H1 (cell line): ENCODE results near the gene BTRC. TPM values are rescaled to one million over a fixed set of nuclear protein-coding genes. Genes with fewer than 3 reads are reported as not detected.

Experiments
- CTCF ChIA-PET: fragments of 300-600 bp; sonication (Branson Sonifier 250); formaldehyde crosslinking; loops from one replicate; lab custom pipeline; 2021; ENCODE audit not compliant: partially characterized antibody; lab: Charles Lee
- POLR2A ChIA-PET: fragments of 300-600 bp; sonication (Branson Sonifier 250); formaldehyde crosslinking; loops from one replicate; lab custom pipeline; 2021; ENCODE audit warnings: inconsistent platforms; ENCODE audit not compliant: partially characterized antibody; lab: Charles Lee
- DNase-seq, 2 experiments: peaks; one replicate each; pipeline versions ENCODE4 v3.0.0 to v3.0.0-alpha.2; 2010 to 2022; ENCODE audit warnings: low spot score in 2 of 2, low read depth in 1 of 2, mixed read lengths in 1 of 2
- FAIRE-seq: peaks from 2 replicates; lab custom pipeline; 2011; peaks lifted over from hg19 to GRCh38; lab: Jason Lieb, UNC
- H2AFZ ChIP-seq: 2 replicates; pipeline ENCODE4 v1.8.1; 2012; ENCODE audit warnings: low read length, inconsistent platforms
- H2AK5ac ChIP-seq: 2 replicates; pipeline ENCODE4 v1.6.1; 2013; ENCODE audit warnings: low read depth, low read length
- H2BK120ac ChIP-seq: replicated peaks from 2 replicates; pipeline ENCODE3; 2013; ENCODE audit warnings: low read depth, low read length, inconsistent platforms
- H2BK12ac ChIP-seq: 2 replicates; pipeline ENCODE4 v1.6.1; 2013; ENCODE audit warnings: low read depth, low read length
- H2BK15ac ChIP-seq: 2 replicates; pipeline ENCODE4 v1.6.1; 2013; ENCODE audit warnings: low read length
- H2BK20ac ChIP-seq: 2 replicates; pipeline ENCODE4 v1.6.1; 2013; ENCODE audit warnings: low read length
- H2BK5ac ChIP-seq: 2 replicates; pipeline ENCODE4 v1.6.1; 2013; ENCODE audit warnings: low read depth, low read length
- H3K14ac ChIP-seq: 2 replicates; pipeline ENCODE4 v1.6.1; 2013; ENCODE audit warnings: inconsistent platforms; ENCODE audit not compliant: insufficient read length
- H3K18ac ChIP-seq: 2 replicates; pipeline ENCODE4 v1.6.1; 2013; ENCODE audit warnings: low read length; ENCODE audit errors: extremely low read depth
- H3K23ac ChIP-seq: 2 replicates; pipeline ENCODE4 v1.6.1; 2013; ENCODE audit warnings: inconsistent platforms; ENCODE audit not compliant: insufficient read length
- H3K23me2 ChIP-seq: 2 replicates; pipeline ENCODE4 v1.6.1; 2013; ENCODE audit warnings: low read depth, low read length
- H3K27ac ChIP-seq: 2 replicates; pipeline ENCODE4 v1.6.1; 2011; ENCODE audit warnings: low read depth, low read length, inconsistent platforms
- H3K27me3 ChIP-seq, 4 experiments: replicated peaks in 1 of 4; 1 replicate in 1 of 4; 2 replicates in 3 of 4; pipeline versions ENCODE4 v1.6.1 to v1.8.1; 2011 to 2013; ENCODE audit warnings: low read length in 3 of 4, mild to moderate bottlenecking in 3 of 4, inconsistent platforms in 2 of 4, mixed read lengths in 2 of 4, moderate library complexity in 1 of 4; ENCODE audit not compliant: control insufficient read depth in 3 of 4, insufficient read depth in 3 of 4; ENCODE audit errors: extremely low read depth in 1 of 4
- H3K36me3 ChIP-seq, 4 experiments: 2 replicates each; pipeline versions ENCODE4 v1.6.1 to v1.8.1; 2011 to 2013; ENCODE audit warnings: mild to moderate bottlenecking in 4 of 4, low read length in 3 of 4, moderate library complexity in 2 of 4, control low read depth in 1 of 4, inconsistent platforms in 1 of 4; ENCODE audit not compliant: insufficient read depth in 4 of 4, control insufficient read depth in 2 of 4
- H3K4ac ChIP-seq: replicated peaks from 2 replicates; pipeline ENCODE3; 2013; ENCODE audit warnings: low read length, low read depth, mixed read lengths, inconsistent platforms; ENCODE audit not compliant: insufficient read length
- H3K4me1 ChIP-seq, 4 experiments: replicated peaks in 1 of 4; 1 replicate in 1 of 4; 2 replicates in 3 of 4; pipeline versions ENCODE4 v1.6.1 to v1.8.1; 2011 to 2013; ENCODE audit warnings: low read length in 3 of 4, inconsistent platforms in 2 of 4, mixed read lengths in 1 of 4; ENCODE audit not compliant: insufficient read depth in 4 of 4, control insufficient read depth in 3 of 4
- H3K4me2 ChIP-seq, 2 experiments: 2 replicates each; pipeline versions ENCODE4 v1.6.1 to v1.8.1; 2011 to 2013; ENCODE audit warnings: low read depth in 2 of 2, low read length in 2 of 2, control low read depth in 1 of 2, inconsistent platforms in 1 of 2, mild to moderate bottlenecking in 1 of 2; ENCODE audit not compliant: insufficient read depth in 1 of 2
- H3K4me3 ChIP-seq, 4 experiments: fragments of 200-600, 300-600 bp in 1 of 4; sonication (generic), shearing (Covaris generic), sonication (Bioruptor Twin) in 1 of 4; 2 replicates each; pipeline versions ENCODE4 v1.5.1 to v1.8.1; 2011 to 2016; ENCODE audit warnings: low read length in 4 of 4, low read depth in 3 of 4, control low read depth in 2 of 4, inconsistent platforms in 2 of 4, mild to moderate bottlenecking in 2 of 4, mixed read lengths in 1 of 4, moderate library complexity in 1 of 4; ENCODE audit not compliant: insufficient read depth in 2 of 4; ENCODE audit errors: extremely low read depth in 1 of 4
- H3K56ac ChIP-seq: replicated peaks from 2 replicates; pipeline ENCODE3; 2013; ENCODE audit warnings: low read depth, mild to moderate bottlenecking, mixed read lengths, low read length, inconsistent platforms; ENCODE audit not compliant: insufficient read length
- H3K79me1 ChIP-seq: 2 replicates; pipeline ENCODE4 v1.6.1; 2013; ENCODE audit warnings: low read depth, low read length, control low read depth
- H3K79me2 ChIP-seq, 2 experiments: 2 replicates each; pipeline versions ENCODE4 v1.6.1 to v1.8.1; 2012 to 2013; ENCODE audit warnings: low read length in 2 of 2, mild to moderate bottlenecking in 2 of 2, inconsistent platforms in 1 of 2; ENCODE audit not compliant: insufficient read depth in 2 of 2, control insufficient read depth in 1 of 2
- H3K9ac ChIP-seq, 4 experiments: replicated peaks in 1 of 4; 1 replicate in 1 of 4; 2 replicates in 3 of 4; pipeline versions ENCODE4 v1.6.1 to v1.8.1; 2011 to 2013; ENCODE audit warnings: low read depth in 3 of 4, low read length in 3 of 4, control low read depth in 2 of 4, mild to moderate bottlenecking in 2 of 4, moderate library complexity in 2 of 4, inconsistent platforms in 1 of 4; ENCODE audit errors: extremely low read depth in 1 of 4
- H3K9me3 ChIP-seq, 2 experiments: 2 replicates each; pipeline versions ENCODE4 v1.6.1 to v1.8.1; 2012 to 2013; ENCODE audit warnings: mild to moderate bottlenecking in 2 of 2, moderate library complexity in 2 of 2, control low read depth in 1 of 2, inconsistent platforms in 1 of 2, low read depth in 1 of 2, low read length in 1 of 2, mixed read lengths in 1 of 2; ENCODE audit not compliant: insufficient read depth in 2 of 2
- H4K20me1 ChIP-seq, 2 experiments: replicated peaks in 1 of 2; 2 replicates each; pipeline versions ENCODE3 to v1.8.1; 2011 to 2013; ENCODE audit warnings: inconsistent platforms in 2 of 2, low read length in 2 of 2, mild to moderate bottlenecking in 1 of 2; ENCODE audit not compliant: insufficient read depth in 2 of 2, control insufficient read depth in 1 of 2
- H4K5ac ChIP-seq: 2 replicates; pipeline ENCODE4 v1.6.1; 2013; ENCODE audit warnings: low read length, low read depth, mixed read lengths, inconsistent platforms; ENCODE audit not compliant: insufficient read length
- H4K8ac ChIP-seq: 2 replicates; pipeline ENCODE4 v1.8.0; 2013; ENCODE audit warnings: mild to moderate bottlenecking, moderate library complexity, low read length, inconsistent platforms; ENCODE audit not compliant: insufficient read depth; ENCODE audit errors: extremely low read depth
- H4K91ac ChIP-seq: replicated peaks from 2 replicates; pipeline ENCODE3; 2013; ENCODE audit warnings: low read length, mixed read lengths, inconsistent platforms; ENCODE audit not compliant: insufficient read length
- ATF3 ChIP-seq: IDR thresholded peaks from 2 replicates; pipeline ENCODE4 v1.6.1; 2011; ENCODE audit warnings: low read depth, mild to moderate bottlenecking, low read length; ENCODE audit not compliant: insufficient read depth
- CEBPB ChIP-seq: IDR thresholded peaks from 2 replicates; pipeline ENCODE4 v1.6.1; 2012; ENCODE audit warnings: low read depth, low read length
- CHD1 ChIP-seq: IDR thresholded peaks from 2 replicates; pipeline ENCODE4 v1.6.1; 2012; ENCODE audit warnings: low read depth, low read length, improper control_type of control experiment
- JUN ChIP-seq: IDR thresholded peaks from 2 replicates; pipeline ENCODE4 v1.6.1; 2011; ENCODE audit warnings: low read depth, mild to moderate bottlenecking, improper control_type of control experiment, low read length
- SP2 ChIP-seq: IDR thresholded peaks from 2 replicates; pipeline ENCODE4 v1.6.1; 2012; ENCODE audit warnings: mild to moderate bottlenecking, low read length, inconsistent platforms
- SP4 ChIP-seq: IDR thresholded peaks from 2 replicates; pipeline ENCODE4 v1.6.1; 2012; ENCODE audit warnings: low read length, inconsistent platforms
- SUZ12 ChIP-seq: fragments of 200-600 bp; sonication (generic); IDR thresholded peaks from 2 replicates; pipeline ENCODE4 v1.6.1; 2012; ENCODE audit warnings: mild to moderate bottlenecking, inconsistent platforms, low read length, moderate library complexity, mixed read lengths
- TBP ChIP-seq: IDR thresholded peaks from 2 replicates; pipeline ENCODE4 v1.6.1; 2011; ENCODE audit warnings: low read depth, low read length, improper control_type of control experiment
- WGBS, 2 experiments: shearing (Covaris generic) in 1 of 2; methylation state at CpG; one replicate each; pipeline versions ENCODE4 v1.1.6 to v1.1.7; 2013 to 2015; ENCODE audit warnings: low lambda C conversion rate in 2 of 2, mixed read lengths in 2 of 2, inconsistent platforms in 1 of 2, low coverage in 1 of 2, missing lambda C conversion rate in 1 of 2; ENCODE audit not compliant: insufficient replicate concordance in 2 of 2, insufficient coverage in 1 of 2, insufficient read length in 1 of 2; ENCODE audit errors: extremely low coverage in 1 of 2, missing lambda C conversion rate in 1 of 2; 5-methylcytosine and 5-hydroxymethylcytosine counted together
- polyA plus RNA-seq, 7 experiments: library from polyadenylated mRNA; depleted of rRNA in 3 of 7; stranded (reverse) in 5 of 7; unstranded in 2 of 7; fragments of >200 nt in 5 of 7; fragments of 200-250 nt in 2 of 7; gene quantifications; 1 replicate in 5 of 7; 2 replicates in 1 of 7; 4 replicates in 1 of 7; pipeline versions ENCODE4 v1.2.1 to v1.2.3, GENCODE V29; 2011 to 2013; ENCODE audit warnings: missing spikeins in 2 of 7, mixed read lengths in 2 of 7
- total RNA-seq: library from RNA; stranded (reverse); fragmentation: NEBNext Ultra II Directional; extraction: Animal tissue kit (Norgen Biotek cat#: 25700); gene quantifications from 2 replicates; pipeline ENCODE4 v1.2.1, GENCODE V29; 2021
- TF ChIP-seq, protein P1 (sequence below): IDR thresholded peaks from 2 replicates; pipeline ENCODE4 v1.6.1; 2012; ENCODE audit warnings: low read length, inconsistent platforms
- TF ChIP-seq, protein P2 (sequence below), 3 experiments: IDR thresholded peaks; 1 replicate in 2 of 3; 2 replicates in 1 of 3; pipeline versions ENCODE4 v1.5.1 to v1.6.1; 2011; ENCODE audit warnings: low read length in 3 of 3, mild to moderate bottlenecking in 3 of 3, inconsistent platforms in 2 of 3, low read depth in 1 of 3, moderate library complexity in 1 of 3; ENCODE audit not compliant: insufficient read depth in 1 of 3; ENCODE audit errors: control extremely low read depth in 1 of 3

The BTRC gene
- total and polyA plus RNA-seq, 2 of the 8 experiments (the other 6 are each of a cell fraction or from before 2014, with no cell fraction given), result 9.9 to 24.7 TPM

GRCh38 chr10:101550965-101551364 is 197.0 kb downstream of the BTRC start:
- ChIA-PET POLR2A (no interaction called here), CTCF (interaction anchor here (1.0 to 9.0 kb wide), 3 partner anchors 16 to 337 kb away, joined by 3 to 60 read pairs (median 9); no protein-coding TSS in a partner anchor)
- H3K36me3 ChIP-seq, result no peaks in the 10 kb centered on the region
- H2BK5ac ChIP-seq, result no peak overlapping the region
- H3K4ac ChIP-seq, result no peak overlapping the region
- no peak overlapping the region for H2BK120ac ChIP-seq
- FAIRE-seq (no peak), DNase-seq (no peak)
- H3K23ac ChIP-seq, result no peak overlapping the region
- H3K9me3 ChIP-seq, result no peaks in the 10 kb centered on the region
- no peak overlapping the region for H4K91ac ChIP-seq
- no peaks in the 10 kb centered on the region for H3K27me3 ChIP-seq
- H2BK15ac ChIP-seq, result no peak overlapping the region
- no peak overlapping the region for H2BK20ac ChIP-seq
- H3K79me1 ChIP-seq, result no peaks in the 10 kb centered on the region
- no peak overlapping the region for H3K27ac ChIP-seq
- no peak overlapping the region for H2BK12ac ChIP-seq
- no peak overlapping the region for H4K8ac ChIP-seq
- no peak overlapping the region for H3K18ac ChIP-seq
- H3K23me2 ChIP-seq, result no peaks in the 10 kb centered on the region
- peaks cover 0 to 2% of the 10 kb centered on the region in 2 experiments for H4K20me1 ChIP-seq
- WGBS, 2 experiments, result 89% methylated on average over 2 of the region's 2 CpGs; no CpG with 5 or more reads in 1 of the 2 experiments
- H3K14ac ChIP-seq, result no peak overlapping the region
- no peak overlapping the region for H4K5ac ChIP-seq
- H2AFZ ChIP-seq, result no peak overlapping the region
- H3K4me3 ChIP-seq, result no peak overlapping the region
- H2AK5ac ChIP-seq, result no peak overlapping the region
- H3K4me1 ChIP-seq, result no peaks in the 10 kb centered on the region; a peak in 1 of 7 replicates
- no peaks in the 10 kb centered on the region for H3K79me2 ChIP-seq
- no peak overlapping the region for H3K56ac ChIP-seq
- no peak overlapping the region for H3K4me2 ChIP-seq
- H3K9ac ChIP-seq, result no peak overlapping the region
- TF ChIP-seq SP2 (no peak), CHD1 (no peak), CEBPB (no peak), TBP (no peak), SUZ12 (no peak), ATF3 (no peak), SP4 (no peak), JUN (no peak)
- TF ChIP-seq, protein P1, sequence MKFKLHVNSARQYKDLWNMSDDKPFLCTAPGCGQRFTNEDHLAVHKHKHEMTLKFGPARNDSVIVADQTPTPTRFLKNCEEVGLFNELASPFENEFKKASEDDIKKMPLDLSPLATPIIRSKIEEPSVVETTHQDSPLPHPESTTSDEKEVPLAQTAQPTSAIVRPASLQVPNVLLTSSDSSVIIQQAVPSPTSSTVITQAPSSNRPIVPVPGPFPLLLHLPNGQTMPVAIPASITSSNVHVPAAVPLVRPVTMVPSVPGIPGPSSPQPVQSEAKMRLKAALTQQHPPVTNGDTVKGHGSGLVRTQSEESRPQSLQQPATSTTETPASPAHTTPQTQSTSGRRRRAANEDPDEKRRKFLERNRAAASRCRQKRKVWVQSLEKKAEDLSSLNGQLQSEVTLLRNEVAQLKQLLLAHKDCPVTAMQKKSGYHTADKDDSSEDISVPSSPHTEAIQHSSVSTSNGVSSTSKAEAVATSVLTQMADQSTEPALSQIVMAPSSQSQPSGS, result no peak
- TF ChIP-seq, protein P2, sequence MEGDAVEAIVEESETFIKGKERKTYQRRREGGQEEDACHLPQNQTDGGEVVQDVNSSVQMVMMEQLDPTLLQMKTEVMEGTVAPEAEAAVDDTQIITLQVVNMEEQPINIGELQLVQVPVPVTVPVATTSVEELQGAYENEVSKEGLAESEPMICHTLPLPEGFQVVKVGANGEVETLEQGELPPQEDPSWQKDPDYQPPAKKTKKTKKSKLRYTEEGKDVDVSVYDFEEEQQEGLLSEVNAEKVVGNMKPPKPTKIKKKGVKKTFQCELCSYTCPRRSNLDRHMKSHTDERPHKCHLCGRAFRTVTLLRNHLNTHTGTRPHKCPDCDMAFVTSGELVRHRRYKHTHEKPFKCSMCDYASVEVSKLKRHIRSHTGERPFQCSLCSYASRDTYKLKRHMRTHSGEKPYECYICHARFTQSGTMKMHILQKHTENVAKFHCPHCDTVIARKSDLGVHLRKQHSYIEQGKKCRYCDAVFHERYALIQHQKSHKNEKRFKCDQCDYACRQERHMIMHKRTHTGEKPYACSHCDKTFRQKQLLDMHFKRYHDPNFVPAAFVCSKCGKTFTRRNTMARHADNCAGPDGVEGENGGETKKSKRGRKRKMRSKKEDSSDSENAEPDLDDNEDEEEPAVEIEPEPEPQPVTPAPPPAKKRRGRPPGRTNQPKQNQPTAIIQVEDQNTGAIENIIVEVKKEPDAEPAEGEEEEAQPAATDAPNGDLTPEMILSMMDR (IDR thresholded peaks at IDR 0.05; ENCODE audit: control extremely low read depth in 1 of 3, insufficient read depth in 1 of 3, low read depth in 1 of 3, low read length in 3 of 3), result no peak
